Measurements from ENCODE around the gene RCAN1. TPM values are rescaled to one million over a fixed set of nuclear protein-coding genes. Genes with fewer than 3 reads are reported as not detected.

The RCAN1 gene
- total and polyA plus RNA-seq, 4 donors = 26.7 to 67.9 (median 46.7) TPM

DNA sequence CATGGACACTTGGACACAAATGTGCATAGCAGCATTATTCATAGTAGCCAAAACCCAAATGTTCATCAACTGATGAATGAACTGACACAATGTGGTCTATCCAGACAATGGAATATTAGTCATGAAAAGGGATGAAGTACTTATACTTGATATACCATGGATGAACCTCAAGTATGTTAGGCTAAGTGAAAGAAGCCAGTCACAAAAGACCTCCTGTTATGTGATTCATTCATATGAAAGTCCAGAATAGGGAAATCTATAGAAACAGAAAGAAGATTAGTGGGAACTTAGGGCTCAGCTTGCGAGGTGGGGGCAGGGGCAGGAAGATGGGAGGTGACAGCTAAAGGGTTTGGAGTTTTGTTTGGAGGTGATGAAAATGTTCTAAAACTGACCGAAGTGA is 110.3 kb downstream of the RCAN1 start:
- H3K27ac ChIP-seq (ENCODE audit: low read depth in 1 of 2, low read length in 2 of 2) = no peak overlapping the region
- no peak overlapping the region for H3K4me3 ChIP-seq (ENCODE audit: low read depth in 1 of 3, low read length in 3 of 3)
- no peaks in the 10 kb centered on the region for H3K27me3 ChIP-seq (ENCODE audit: control insufficient read depth in 4 of 4, insufficient read depth in 4 of 4, low read length in 3 of 4)
- no peak overlapping the region for H3K9ac ChIP-seq (ENCODE audit: low read depth in 1 of 2, low read length in 2 of 2)
- TF ChIP-seq FOXA2 (IDR thresholded peaks at IDR 0.05) (no peak), GABPA (IDR thresholded peaks at IDR 0.05 in 1 of 2, conservative IDR thresholded peaks at IDR 0.05 in 1 of 2) (no peak), RAD21 (IDR thresholded peaks at IDR 0.05) (no peak), RXRA (IDR thresholded peaks at IDR 0.05) (no peak), MAX (IDR thresholded peaks at IDR 0.05) (no peak), HNF4A (conservative IDR thresholded peaks at IDR 0.05) (no peak), SP1 (IDR thresholded peaks at IDR 0.05) (no peak), CTCF (IDR thresholded peaks at IDR 0.05; ENCODE audit: low read depth, low read length, missing input control) (no peak), ATF3 (IDR thresholded peaks at IDR 0.05) (no peak)
- peaks cover 0 to 3% (median 0%) of the 10 kb centered on the region in 4 donors for H3K36me3 ChIP-seq (ENCODE audit: control insufficient read depth in 4 of 4, insufficient read depth in 3 of 4, low read depth in 1 of 4, low read length in 3 of 4)
- no peak for DNase-seq (ENCODE audit: low spot score)
- H3K4me1 ChIP-seq (ENCODE audit: control insufficient read depth in 4 of 4, insufficient read depth in 4 of 4, low read length in 3 of 4) = no peaks in the 10 kb centered on the region
- H3K9me3 ChIP-seq (ENCODE audit: control insufficient read depth in 4 of 4, low read length in 3 of 4) = no peaks in the 10 kb centered on the region
- WGBS = 89% methylated on average over 2 of the region's 2 CpGs

GRCh38 chr21:34502480-34503106 is 112.3 kb downstream of the RCAN1 start:
- peaks cover 0 to 5% (median 2%) of the 10 kb centered on the region in 4 donors for H3K9me3 ChIP-seq (ENCODE audit: control insufficient read depth in 4 of 4, low read length in 3 of 4)
- TF ChIP-seq FOXA2 (IDR thresholded peaks at IDR 0.05) = no peak
- TF ChIP-seq, protein P1, sequence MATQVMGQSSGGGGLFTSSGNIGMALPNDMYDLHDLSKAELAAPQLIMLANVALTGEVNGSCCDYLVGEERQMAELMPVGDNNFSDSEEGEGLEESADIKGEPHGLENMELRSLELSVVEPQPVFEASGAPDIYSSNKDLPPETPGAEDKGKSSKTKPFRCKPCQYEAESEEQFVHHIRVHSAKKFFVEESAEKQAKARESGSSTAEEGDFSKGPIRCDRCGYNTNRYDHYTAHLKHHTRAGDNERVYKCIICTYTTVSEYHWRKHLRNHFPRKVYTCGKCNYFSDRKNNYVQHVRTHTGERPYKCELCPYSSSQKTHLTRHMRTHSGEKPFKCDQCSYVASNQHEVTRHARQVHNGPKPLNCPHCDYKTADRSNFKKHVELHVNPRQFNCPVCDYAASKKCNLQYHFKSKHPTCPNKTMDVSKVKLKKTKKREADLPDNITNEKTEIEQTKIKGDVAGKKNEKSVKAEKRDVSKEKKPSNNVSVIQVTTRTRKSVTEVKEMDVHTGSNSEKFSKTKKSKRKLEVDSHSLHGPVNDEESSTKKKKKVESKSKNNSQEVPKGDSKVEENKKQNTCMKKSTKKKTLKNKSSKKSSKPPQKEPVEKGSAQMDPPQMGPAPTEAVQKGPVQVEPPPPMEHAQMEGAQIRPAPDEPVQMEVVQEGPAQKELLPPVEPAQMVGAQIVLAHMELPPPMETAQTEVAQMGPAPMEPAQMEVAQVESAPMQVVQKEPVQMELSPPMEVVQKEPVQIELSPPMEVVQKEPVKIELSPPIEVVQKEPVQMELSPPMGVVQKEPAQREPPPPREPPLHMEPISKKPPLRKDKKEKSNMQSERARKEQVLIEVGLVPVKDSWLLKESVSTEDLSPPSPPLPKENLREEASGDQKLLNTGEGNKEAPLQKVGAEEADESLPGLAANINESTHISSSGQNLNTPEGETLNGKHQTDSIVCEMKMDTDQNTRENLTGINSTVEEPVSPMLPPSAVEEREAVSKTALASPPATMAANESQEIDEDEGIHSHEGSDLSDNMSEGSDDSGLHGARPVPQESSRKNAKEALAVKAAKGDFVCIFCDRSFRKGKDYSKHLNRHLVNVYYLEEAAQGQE (IDR thresholded peaks at IDR 0.05) = no peak
- no peak for TF ChIP-seq FOXA1 (IDR thresholded peaks at IDR 0.05)
- TF ChIP-seq YY1 (IDR thresholded peaks at IDR 0.05) = no peak
- TF ChIP-seq HNF4G (IDR thresholded peaks at IDR 0.05) = no peak
- no peak for TF ChIP-seq RAD21 (IDR thresholded peaks at IDR 0.05)
- TF ChIP-seq JUND (IDR thresholded peaks at IDR 0.05) = no peak
- TF ChIP-seq ATF3 (IDR thresholded peaks at IDR 0.05) = no peak
- TF ChIP-seq EGR1 (IDR thresholded peaks at IDR 0.05; ENCODE audit: low read depth in 2 of 2) = no peak
- no peak for TF ChIP-seq RXRA (IDR thresholded peaks at IDR 0.05)
- TF ChIP-seq GABPA (IDR thresholded peaks at IDR 0.05 in 1 of 2, conservative IDR thresholded peaks at IDR 0.05 in 1 of 2) = no peak
- no peak for TF ChIP-seq ZBTB33 (IDR thresholded peaks at IDR 0.05)
- no peak for TF ChIP-seq SP1 (IDR thresholded peaks at IDR 0.05)
- no peak for TF ChIP-seq HNF4A (conservative IDR thresholded peaks at IDR 0.05)
- no peak for TF ChIP-seq TAF1 (conservative IDR thresholded peaks at IDR 0.05)
- TF ChIP-seq NR2F2 (IDR thresholded peaks at IDR 0.05) = no peak
- TF ChIP-seq MAX (IDR thresholded peaks at IDR 0.05) = no peak
- no peak for TF ChIP-seq CTCF (IDR thresholded peaks at IDR 0.05; ENCODE audit: low read depth, low read length, missing input control)
- 89% methylated on average over 3 of the region's 3 CpGs for WGBS
- H3K27ac ChIP-seq (ENCODE audit: low read depth in 1 of 2, low read length in 2 of 2) = no peak overlapping the region
- H3K4me1 ChIP-seq (ENCODE audit: control insufficient read depth in 4 of 4, insufficient read depth in 4 of 4, low read length in 3 of 4) = no peaks in the 10 kb centered on the region
- H3K4me3 ChIP-seq (ENCODE audit: low read depth in 1 of 3, low read length in 3 of 3) = no peak overlapping the region
- peaks cover 0 to 3% (median 0%) of the 10 kb centered on the region in 4 donors for H3K36me3 ChIP-seq (ENCODE audit: control insufficient read depth in 4 of 4, insufficient read depth in 3 of 4, low read depth in 1 of 4, low read length in 3 of 4)
- H3K27me3 ChIP-seq (ENCODE audit: control insufficient read depth in 4 of 4, insufficient read depth in 4 of 4, low read length in 3 of 4) = no peaks in the 10 kb centered on the region
- no peak for DNase-seq (ENCODE audit: low spot score)
- no peak overlapping the region for H3K9ac ChIP-seq (ENCODE audit: low read depth in 1 of 2, low read length in 2 of 2)

Data from liver (tissue), 9 donors.